HG03135 (cell line): Measurements from ENCODE around the gene PEX26.
A peak's percentile ranks its signal among the peaks of the same experiment; 100 is the strongest.
"Not testable (repeated sequence)": the region's sequence is repeated elsewhere in the genome, so short reads cannot be mapped to it uniquely, and the experiment has no call there.

ENCODE experiments used
- ATAC-seq: cut with Tn5 transposase; IDR thresholded peaks from one replicate; pipeline ENCODE4 v1.9.1; 2021; ENCODE audit warnings: mild to moderate bottlenecking, moderate library complexity; ENCODE audit not compliant: unreplicated experiment

Gene PEX26

DNA sequence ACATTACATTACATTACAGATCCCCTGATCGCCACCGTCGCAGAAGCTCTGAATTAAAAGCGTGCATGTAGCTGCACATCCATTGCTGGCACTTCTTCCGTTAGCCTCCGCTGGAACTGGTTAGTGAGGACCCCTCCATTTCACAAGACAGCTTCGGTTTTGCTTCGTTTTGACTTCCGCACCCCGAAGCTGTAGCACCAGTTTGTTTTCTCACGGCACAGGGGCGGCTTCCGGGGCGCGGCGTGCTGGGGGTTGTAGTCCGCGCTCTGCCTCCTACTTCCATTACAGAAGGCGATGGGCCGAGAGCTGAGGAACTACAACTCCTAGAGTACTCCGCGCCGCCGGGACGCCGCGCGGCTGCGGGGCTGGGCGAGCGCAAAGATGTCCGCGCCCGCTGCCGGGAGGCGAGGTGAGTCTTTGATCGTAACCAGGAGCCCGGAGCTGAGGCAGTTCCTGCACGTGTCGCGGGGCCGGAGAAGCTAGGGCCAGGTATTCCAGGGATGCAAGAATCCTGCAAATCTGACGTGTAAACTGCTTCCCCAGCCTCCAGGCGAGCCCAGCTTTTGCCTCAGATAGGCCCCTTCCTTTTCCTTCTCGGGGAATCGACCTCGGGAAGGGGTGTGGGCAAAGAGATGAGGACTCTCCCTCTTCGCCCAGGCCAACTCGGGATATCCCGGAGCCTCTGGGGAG is at the start of gene PEX26:
TSS of gene PEX26 (plus strand) at position 352 of the 690 bp plus-strand sequence. CDS start 387 bp downstream, outside the sequence.
- ATAC-seq: peak; percentile 90

DNA sequence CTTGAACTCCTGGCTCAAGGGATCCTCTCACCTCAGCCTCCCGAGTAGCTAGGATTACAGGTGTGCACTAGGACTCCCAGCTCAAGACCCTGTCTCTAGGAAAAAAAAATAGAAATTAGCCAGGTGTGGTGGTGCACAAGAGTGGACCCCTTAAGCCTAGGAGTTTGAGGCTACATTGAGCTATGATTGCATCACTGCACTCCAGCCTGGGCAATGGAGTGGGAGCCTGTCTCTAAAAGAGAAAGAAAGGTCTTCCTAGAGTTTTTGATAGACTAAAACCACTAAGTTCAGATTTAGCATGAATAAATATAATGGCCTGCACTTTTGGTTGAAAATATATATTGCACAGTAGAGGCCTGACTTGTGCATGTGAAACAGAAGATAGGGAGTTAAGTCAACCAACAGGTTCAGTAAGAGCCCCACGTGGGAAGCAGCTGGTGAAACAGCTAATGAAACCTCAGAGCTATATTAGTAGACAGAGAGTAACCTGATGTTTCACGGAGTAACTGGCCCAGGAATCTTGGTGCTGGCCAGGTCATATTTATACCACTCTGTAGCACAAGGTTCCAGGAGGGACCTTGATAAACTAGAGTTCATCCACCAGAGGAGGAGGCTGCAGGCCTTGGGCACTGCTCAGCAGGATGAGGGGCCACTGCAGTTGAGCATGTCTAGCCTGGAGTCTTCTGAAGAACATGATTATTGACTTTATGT is 48.8 kb upstream of the PEX26 start:
- no peak for ATAC-seq

DNA sequence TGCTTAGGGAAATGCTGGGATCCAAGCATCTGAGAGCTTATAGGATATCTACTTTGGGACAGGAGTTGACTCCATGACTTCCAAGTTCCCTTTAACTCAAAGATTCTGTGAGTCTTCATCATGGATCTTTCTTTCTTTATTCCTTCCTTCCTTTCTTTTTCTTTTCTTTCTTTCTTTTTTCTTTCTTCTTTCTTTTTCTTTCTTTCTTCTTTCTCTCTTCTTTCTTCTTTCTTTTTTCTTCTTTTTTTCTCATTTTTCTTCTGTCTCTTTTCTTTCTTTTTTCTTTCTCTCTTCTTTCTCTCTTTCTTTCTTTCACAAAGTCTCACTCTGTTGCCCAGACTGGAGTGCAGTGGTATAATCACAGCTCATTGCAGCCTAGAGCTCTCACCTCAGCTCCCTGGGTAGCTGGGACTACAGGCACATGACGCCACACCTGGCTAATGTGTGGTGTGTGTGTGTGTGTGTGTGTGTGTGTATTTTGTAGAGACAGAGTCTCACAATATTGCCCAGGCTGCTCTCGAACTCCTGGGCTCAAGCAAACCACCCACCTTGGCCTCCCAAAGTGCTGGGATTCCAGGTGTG is 48.0 kb upstream of the PEX26 start:
- ATAC-seq: no peak

DNA sequence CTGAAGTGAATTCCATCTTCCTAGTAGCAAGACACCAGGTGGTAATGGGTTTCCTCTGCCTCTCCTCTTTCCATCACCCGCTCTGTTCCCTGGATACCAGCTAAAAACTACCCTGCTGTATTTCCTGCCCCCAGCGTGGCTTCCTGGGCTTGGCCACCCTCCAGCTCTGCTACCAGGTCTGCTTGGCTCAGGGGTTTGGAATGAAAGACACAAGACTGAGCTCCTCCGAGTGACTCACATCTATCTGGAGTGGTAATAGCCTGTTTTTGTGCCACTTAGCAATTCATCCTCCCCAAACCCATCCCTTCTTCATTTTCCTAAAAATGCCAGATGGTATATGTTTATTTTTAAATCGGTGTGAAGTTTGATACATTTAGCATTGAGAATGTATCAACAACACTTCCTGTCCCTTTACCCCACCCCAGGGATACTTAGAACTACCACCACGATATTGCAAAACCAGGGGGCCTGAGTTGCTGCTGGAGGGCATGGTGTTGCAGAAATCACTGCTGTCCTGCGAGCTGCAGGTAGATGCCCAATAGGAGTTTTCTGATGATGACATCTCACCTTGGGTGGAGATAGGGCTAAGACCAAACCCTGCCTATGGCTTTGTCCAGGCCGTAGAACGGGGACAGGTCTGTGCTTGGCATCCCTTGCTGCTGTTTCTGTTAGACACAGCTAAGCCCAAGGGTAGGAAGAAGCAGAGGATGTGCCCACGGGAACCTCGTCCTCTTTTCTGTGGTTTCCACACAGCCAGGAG is 45.9 kb upstream of the PEX26 start:
- ATAC-seq: no peak

DNA sequence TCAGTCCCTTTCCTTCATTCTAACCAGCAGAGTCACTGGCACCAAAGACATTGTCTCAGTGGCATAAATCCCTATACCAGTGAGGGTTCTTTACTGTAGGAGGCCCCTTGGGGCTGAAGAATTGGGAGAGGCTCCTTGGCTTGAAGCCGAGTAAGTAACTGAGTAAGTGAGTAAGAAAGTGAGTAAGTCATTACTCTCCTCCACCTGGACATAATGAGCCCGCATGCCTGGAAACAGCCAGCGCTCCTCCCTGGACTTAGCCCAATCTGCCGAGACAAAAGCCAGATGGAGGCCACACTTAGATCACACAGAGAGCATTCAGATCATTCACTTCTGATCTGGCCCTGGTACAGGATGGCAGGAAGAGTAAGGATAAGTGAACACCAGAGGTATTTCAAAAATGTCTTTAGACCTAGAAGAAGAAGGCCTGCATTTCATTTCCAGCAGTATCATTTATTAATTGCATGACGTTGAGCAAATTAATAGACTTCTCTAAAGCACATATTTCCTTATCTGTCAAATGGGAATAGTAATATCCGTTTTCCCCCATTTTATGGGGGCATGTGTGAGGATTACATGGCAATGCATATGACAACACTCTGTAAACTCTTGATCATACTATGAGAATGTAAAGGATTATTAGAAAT is 45.2 kb upstream of the PEX26 start:
- ATAC-seq: no peak

DNA sequence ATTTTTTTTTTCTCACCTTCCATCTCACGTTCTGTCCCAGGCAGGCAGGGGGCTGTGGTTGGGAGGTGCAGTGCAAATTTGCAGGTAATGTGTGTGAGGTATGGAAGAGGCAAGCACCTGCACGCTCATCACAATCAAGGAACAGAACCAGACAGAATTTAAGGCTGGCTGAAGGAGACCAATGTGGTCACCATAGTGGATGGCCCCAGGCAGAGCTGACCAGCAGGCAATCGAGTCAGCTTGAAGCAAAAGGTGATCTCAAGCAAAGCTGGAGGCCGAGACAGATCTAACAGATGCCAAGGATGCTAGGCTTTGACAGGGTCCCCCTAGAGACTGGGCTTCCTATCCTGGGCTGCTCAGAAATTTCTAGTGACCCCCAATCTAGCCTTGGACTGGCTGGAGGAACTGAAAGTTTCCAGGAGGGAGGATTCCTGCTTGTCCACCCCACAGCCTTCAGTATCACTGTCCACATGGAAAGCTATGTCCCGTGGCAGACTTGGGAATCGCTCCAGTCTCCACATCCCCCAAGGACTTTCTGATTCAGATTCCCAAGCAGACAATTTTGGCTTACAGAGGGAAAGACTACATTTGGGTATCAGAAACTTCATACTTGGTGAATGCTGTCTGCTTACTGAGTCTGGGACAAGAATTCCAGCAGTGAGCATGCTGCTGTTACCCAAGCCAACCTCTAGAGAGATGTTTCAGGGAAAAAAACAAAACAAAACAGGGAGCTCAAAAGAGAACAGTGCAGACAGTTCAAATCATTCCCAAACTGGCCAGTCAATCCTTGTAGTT is 44.4 kb upstream of the PEX26 start:
- ATAC-seq: no peak

DNA sequence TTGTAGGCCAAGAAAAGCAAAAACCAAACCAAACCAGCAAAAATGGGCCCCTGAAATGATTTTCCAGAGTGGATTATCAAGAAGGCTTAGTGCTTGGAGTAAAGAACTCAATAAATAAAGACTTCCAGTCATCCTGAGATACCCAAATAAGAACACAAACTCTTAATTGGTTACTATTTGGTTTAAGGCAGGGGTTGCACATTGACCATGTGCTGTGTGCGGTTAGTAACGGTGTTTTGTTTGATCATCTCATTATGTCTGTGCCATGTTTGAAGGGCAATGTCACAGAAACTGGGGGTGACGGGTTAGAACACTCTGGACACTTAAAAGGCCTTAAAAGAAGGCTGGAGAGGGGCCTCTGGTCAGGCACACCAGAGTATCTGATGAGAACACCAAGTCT is 43.7 kb upstream of the PEX26 start:
- ATAC-seq: no peak

DNA sequence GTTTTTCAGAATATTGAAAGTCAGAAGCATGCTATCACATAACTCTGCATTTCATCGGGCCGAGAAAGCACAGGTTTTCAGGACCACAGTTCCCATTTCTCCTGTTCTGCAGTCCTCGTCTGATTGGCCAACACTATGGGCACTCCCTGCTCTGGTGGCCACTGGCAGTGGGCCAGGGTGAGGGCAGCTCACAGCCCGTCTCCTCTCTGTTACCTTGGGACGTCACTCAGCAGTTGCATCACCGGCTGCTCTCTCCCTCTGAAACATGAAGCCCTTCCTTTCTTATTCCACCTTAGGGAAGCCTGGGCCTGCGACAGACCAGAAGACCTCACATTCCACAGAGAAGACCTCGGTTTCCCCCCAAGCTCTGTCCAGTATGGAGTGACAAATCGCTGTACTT is 42.0 kb upstream of the PEX26 start:
- no peak for ATAC-seq

DNA sequence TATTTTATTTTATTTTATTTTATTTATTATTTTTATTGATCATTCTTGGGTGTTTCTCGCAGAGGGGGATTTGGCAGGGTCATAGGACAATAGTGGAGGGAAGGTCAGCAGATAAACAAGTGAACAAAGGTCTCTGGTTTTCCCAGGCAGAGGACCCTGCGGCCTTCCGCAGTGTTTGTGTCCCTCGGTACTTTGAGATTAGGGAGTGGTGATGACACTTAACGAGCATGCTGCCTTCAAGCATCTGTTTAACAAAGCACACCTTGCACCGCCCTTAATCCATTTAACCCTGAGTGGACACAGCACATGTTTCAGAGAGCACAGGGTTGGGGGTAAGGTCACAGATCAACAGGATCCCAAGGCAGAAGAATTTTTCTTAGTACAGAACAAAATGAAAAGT is 36.9 kb upstream of the PEX26 start:
- not testable (repeated sequence) for ATAC-seq

DNA sequence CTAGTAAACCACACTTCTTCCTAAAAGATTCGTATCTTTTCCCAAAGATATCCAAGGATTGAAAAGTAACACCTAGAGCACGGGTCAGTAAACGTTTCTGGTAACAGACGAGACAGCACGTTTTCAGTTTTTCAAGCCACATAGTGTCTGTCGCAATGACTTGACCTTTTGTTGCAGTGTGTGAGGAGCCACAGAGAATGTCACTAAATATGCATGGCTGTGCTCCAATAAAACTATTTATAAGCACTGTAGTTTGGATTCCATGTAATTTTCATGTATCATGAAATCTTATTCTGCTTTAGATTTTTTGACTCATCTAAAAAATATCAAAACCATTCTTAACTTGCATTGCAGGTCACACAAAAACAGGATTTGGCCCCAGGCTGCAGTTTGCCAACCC is 35.1 kb upstream of the PEX26 start:
- no peak for ATAC-seq

DNA sequence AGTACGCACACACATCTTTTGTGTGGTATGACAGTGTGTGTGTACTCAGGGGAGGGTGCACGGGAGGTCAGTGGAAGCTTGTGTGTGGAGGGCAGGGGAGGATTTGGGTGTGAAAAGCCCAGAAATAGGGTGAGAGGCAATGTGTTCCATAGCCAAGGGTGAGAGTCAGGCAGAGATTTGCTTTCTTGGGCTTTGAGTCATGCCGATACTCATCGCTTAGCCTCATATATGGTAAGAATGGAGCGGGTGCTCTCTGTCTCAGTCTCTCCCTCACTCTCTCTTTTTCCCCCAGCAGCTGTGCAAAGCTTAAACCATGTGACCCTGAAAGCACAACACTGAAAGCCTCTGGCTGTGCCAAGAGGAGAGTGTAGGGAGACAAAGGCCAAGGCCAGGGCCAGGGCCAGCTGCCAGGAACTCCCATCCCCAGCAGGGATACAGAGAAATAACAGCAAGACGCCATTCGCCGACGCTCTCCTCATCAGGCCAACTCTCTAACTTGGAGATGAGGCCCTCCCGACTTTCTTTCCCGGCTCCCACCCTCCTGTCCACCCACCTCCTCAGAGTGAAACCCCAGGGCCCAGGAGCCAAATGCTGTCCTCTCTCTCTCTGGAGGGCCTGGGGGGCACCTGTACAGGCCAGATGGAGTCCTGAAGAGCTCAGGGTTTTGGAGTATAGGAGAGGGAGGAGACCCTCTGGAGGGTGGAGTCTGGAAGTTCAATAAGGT is 33.1 kb upstream of the PEX26 start:
- no peak for ATAC-seq

DNA sequence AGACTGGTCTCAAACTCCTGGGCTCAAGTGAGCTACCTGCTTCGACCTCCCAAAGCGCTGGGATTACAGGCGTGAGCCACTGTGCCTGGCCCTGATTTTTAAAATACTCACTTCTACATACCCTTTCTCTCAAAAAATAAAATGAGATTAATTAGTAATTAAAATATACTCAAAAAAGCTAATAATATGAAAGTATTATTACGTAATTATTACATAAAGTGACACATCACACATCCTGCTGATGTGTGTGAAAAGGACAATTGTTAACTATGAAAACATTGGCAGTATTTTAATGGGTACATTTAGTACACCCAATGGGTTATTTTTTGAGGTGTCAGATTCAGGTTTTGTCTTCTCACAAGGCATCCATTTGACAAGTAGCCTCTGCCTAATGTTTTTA is 32.0 kb upstream of the PEX26 start:
- ATAC-seq: no peak

DNA sequence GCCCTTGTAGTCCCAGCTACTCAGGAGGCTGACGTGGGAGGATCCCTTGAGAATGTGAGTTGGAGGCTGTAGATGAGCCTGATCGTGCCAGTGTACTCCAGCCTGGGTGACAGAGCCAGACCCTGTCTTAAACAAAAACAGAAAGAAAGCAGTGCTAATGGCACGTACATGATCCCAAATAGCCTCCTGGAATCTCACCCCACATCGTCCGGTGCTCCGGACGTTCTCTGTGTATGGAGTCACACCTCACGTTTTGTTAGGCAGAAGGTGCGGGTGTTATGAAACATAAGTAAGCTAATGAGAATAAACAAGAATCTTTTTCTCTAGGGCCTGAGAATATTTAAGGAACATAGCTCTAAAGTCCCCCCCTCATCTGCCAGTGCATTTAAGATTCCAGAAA is 29.7 kb upstream of the PEX26 start:
- ATAC-seq: no peak

DNA sequence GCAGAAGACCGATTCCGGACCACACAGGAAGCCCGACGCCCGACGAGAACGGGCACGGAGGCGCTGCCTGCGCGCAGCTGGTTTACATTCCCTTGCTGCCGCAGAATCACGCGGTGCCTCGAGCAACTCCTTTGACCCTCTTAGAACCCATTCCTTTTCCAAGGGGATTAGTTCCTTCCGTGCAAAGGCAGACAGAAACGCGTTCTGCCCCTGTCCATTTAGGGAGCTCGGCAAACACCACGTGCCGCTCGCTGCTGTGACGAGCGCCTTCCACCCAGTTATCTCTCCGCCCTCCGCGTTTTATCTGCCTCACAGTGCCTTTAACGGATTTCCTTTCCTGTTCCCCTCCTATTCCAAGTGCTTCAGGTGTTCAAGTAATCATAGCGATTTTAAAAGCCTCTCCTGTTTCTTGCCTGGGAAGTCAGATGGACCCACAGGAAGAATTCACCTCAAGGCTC is 29.3 kb upstream of the PEX26 start:
- no peak for ATAC-seq

DNA sequence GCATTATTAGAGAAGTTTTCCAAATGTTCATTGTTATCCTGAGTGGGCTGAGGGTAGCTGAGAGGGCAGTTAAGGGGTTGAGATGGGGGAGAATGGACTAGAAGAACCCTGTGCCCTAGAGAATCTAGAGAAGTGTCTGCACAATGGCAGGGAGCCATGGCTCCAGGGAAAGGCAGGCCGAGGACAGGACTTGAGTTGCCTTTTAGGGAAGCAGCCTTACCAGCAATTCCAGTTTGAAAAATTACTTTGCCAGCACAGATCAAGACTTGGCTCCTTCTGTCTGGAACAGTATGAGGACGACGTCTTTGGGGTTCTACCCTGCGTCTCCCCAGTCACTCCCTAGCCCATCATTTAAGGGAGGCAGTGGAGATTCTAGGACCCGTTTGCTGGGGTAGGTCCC is 27.7 kb upstream of the PEX26 start:
- ATAC-seq: no peak

DNA sequence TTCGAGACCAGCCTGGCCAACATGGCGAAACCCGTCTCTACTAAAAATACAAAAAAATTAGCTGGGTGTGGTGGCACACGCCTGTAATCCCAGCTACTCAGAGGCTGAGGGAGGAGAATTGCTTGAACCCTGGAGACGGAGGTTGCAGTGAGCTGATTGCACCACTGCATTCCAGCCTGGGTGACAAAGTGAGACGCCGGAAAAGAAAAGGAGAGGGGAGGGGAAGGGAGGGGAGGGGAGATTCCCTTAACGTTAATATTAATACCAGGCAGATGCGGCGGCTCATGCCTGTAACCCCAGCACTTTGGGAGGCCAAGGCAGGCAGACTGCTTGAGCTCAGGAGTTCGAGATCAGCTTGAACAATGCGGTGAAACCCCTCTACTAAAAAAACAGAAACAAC is 26.7 kb upstream of the PEX26 start:
- not testable (repeated sequence) for ATAC-seq

DNA sequence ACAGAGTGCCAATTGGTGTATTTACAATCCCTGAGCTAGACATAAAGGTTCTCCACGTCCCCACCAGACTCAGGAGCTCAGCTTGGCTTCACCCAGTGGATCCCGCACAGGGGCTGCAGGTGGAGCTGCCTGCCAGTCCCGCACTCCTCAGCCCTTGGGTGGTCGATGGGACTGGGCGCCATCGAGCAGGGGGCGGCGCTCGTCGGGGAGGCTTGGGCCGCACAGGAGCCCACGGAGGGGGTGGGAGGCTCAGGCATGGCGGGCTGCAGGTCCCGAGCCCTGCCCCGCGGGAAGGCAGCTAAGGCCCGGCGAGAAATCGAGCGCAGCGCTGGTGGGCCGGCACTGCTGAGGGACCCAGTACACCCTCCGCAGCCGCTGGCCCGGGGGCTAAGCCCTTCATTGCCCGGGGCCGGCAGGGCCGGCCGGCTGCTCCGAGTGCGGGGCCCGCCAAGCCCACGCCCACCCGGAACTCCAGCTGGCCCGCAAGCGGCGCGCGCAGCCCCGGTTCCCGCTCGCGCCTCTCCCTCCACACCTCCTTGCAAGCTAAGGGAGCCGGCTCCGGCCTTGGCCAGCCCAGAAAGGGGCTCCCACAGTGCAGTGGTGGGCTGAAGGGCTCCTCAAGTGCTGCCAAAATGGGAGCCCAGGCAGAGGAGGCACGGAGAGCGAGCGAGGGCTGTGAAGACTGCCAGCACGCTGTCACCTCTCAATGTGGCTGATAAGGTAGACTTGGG is 24.4 kb upstream of the PEX26 start:
- not testable (repeated sequence) for ATAC-seq

DNA sequence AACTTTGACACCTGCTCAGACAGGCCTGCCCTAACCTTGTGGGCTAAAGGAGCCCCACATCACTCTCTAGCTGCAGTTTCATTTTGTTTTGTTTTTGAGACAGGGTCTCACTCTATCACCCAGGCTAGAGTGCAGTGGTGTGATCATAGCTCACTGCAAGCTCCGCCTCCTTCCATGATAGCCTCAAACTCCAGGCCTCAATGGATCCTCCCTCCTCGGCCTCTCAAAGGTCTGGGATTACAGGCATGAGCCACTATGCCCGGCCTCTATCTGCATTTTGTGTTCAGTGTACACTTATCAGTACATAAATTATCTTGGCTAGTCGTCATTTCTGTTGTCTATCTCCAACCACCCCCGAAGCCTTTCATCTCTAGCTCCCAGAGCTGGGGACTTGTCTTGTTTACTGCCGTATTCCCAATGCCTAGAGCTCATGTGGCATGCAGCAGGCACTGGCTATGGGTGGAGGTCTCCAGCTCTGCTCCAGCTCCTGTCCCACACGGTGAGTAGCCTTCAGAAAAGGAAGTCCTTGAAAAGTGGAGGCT is 22.1 kb upstream of the PEX26 start:
- ATAC-seq: no peak
